ENCODE measurements around the gene LMX1B. TPM values are rescaled to one million over a fixed set of nuclear protein-coding genes. Genes with fewer than 3 reads are reported as not detected.

Gene LMX1B
- total and polyA plus RNA-seq, 2 of the 4 experiments (the other 2 are of a cell fraction), result not detected

DNA sequence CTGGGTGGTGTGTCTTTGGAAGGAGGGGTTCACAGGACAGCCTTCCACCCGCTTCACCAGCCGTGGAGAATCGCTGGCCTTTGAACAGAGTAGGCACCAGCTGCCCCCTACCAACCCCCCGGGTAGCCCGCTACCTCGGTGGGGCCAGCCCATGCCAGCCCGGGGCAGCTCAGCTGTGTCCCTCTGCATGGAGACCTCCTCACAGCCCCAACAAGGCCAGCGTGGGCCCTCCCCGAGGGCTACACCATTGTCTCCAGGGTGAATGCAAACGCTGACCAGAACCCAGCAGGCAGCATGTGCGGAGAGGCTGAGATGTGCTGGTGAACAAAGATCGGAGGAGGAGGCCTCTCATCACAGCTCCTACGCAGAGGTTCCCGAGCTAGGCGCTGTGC, 51.9 kb downstream of the LMX1B start:
- no peak for DNase-seq
- TF ChIP-seq MAFK (IDR thresholded peaks at IDR 0.05; ENCODE audit: low read depth, low read length) (no peak), CHD1 (IDR thresholded peaks at IDR 0.05; ENCODE audit: low read depth, low read length) (no peak), BHLHE40 (IDR thresholded peaks at IDR 0.05; ENCODE audit: low read depth, low read length) (no peak), MXI1 (IDR thresholded peaks at IDR 0.05; ENCODE audit: borderline replicate concordance, low read depth, low read length) (no peak)
- no peak overlapping the region for H3K4me2 ChIP-seq (ENCODE audit: low read depth, low read length)
- in situ Hi-C loops (cut with MboI; ENCODE audit: low sequenced_read_pairs), result no loop called here
- BruUV-seq (replicated peaks), result no TSS peak
- no peak overlapping the region for H3K18ac ChIP-seq (ENCODE audit: low read depth, low read length)
- H3K27me3 ChIP-seq (ENCODE audit: control insufficient read depth, insufficient read depth, low read length), result peaks cover 58% of the 10 kb centered on the region
- H3K9me1 ChIP-seq (ENCODE audit: insufficient read depth, low read length), result peaks cover 3% of the 10 kb centered on the region; the same call in 1 of the 2 replicates
- H2AK9ac ChIP-seq (replicated peaks; ENCODE audit: low read depth, low read length, poor library complexity), result no peak overlapping the region
- H2BK15ac ChIP-seq (ENCODE audit: low read depth, low read length), result no peak overlapping the region
- no peaks in the 10 kb centered on the region for H4K20me1 ChIP-seq (ENCODE audit: insufficient read depth, low read length)
- CTCF ChIA-PET, result no interaction called here
- intact Hi-C loops (cut with micrococcal nuclease), result no loop called here
- H3K79me1 ChIP-seq (ENCODE audit: low read depth in 1 of 2, low read length in 2 of 2), result no peaks in the 10 kb centered on the region
- no peak overlapping the region for H3K4ac ChIP-seq (ENCODE audit: low read depth, low read length)
- dilution Hi-C loops (cut with HindIII; ENCODE audit: low sequenced_read_pairs, unreplicated experiment), result no loop called here
- H4K91ac ChIP-seq (ENCODE audit: insufficient read depth, low read depth, low read length), result no peak overlapping the region
- whole genome bisulfite sequencing, 2 experiments (ENCODE audit: extremely low coverage in 2 of 2, insufficient read length in 1 of 2), result 53% methylated on average over 3 of the region's 15 CpGs; no CpG with 5 or more reads in 1 of the 2 experiments
- no peak overlapping the region for H2AFZ ChIP-seq (replicated peaks; ENCODE audit: low read length, poor library complexity)
- H2AK5ac ChIP-seq (ENCODE audit: low read depth, low read length), result no peak overlapping the region
- no peak overlapping the region for H3K27ac ChIP-seq (ENCODE audit: insufficient read depth, low read length)
- POLR2A ChIA-PET (ENCODE audit: unreplicated experiment), result no interaction called here
- no peak overlapping the region for H4K5ac ChIP-seq (ENCODE audit: low read depth, low read length)
- no peaks in the 10 kb centered on the region for H3K4me1 ChIP-seq (ENCODE audit: control insufficient read depth, insufficient read depth, low read length)
- H2BK20ac ChIP-seq (ENCODE audit: low read depth, low read length), result no peak overlapping the region
- no peak overlapping the region for H4K8ac ChIP-seq (ENCODE audit: low read depth in 2 of 2, low read length in 2 of 2)
- H3K9me3 ChIP-seq (ENCODE audit: control insufficient read depth, insufficient read depth, low read length), result no peaks in the 10 kb centered on the region
- no peak overlapping the region for H3K4me3 ChIP-seq (ENCODE audit: insufficient read depth, low read depth, low read length)
- no peak overlapping the region for H3K9ac ChIP-seq (ENCODE audit: low read depth, low read length)
- no peak for ATAC-seq (ENCODE audit: low read depth)
- H3K14ac ChIP-seq (replicated peaks; ENCODE audit: low read depth, low read length), result no peak overlapping the region
- no peak overlapping the region for H3K56ac ChIP-seq (ENCODE audit: extremely low read depth, insufficient read depth, low read length)
- H3K36me3 ChIP-seq (ENCODE audit: control insufficient read depth, insufficient read depth, low read length), result no peaks in the 10 kb centered on the region
- no peak overlapping the region for H3K23ac ChIP-seq (ENCODE audit: low read depth, low read length)
- H2BK5ac ChIP-seq (ENCODE audit: low read depth, low read length, poor library complexity, severe bottlenecking), result no peak overlapping the region
- no peak overlapping the region for H2BK120ac ChIP-seq (ENCODE audit: low read depth, low read length)

All from IMR-90 (cell line).